Activated B cell treated with CpG ODN at 0.5 μM for 24 hours (primary cell): ENCODE results near the gene RGS18. TPM values are rescaled to one million over a fixed set of nuclear protein-coding genes. Genes with fewer than 3 reads are reported as not detected.
"Not testable (repeated sequence)": the region's sequence is repeated elsewhere in the genome, so short reads cannot be mapped to it uniquely, and the experiment has no call there.

ENCODE experiments used
- ATAC-seq: fragments of 200-7000 bp; cut with Tn5 transposase; one replicate; pipeline ENCODE4 v1.10.0; 2021; ENCODE audit warnings: low read depth, mild to moderate bottlenecking, moderate library complexity
- CTCF ChIA-PET: fragments of 350-600 bp; sonication (Branson Sonifier 250); formaldehyde crosslinking; loops from one replicate; lab custom pipeline; 2021; ENCODE audit warnings: antibody characterized with exemption; lab: Charles Lee
- POLR2A ChIA-PET: fragments of 350-600 bp; sonication (Branson Sonifier 250); formaldehyde crosslinking; loops from one replicate; lab custom pipeline; 2021; ENCODE audit warnings: antibody characterized with exemption; lab: Charles Lee
- DNase-seq: peaks from one replicate; pipeline ENCODE4 v3.0.0; 2022
- H3K27ac Mint-ChIP-seq: one replicate; pipeline ENCODE4 v1.8.0; 2020; ENCODE audit warnings: mixed read lengths
- H3K27me3 Mint-ChIP-seq: one replicate; pipeline ENCODE4 v1.8.0; 2021; ENCODE audit warnings: mixed read lengths
- H3K36me3 Mint-ChIP-seq: one replicate; pipeline ENCODE4 v1.8.0; 2021; ENCODE audit warnings: low read depth, mixed read lengths
- H3K4me1 Mint-ChIP-seq: one replicate; pipeline ENCODE4 v1.8.0; 2021; ENCODE audit warnings: mixed read lengths
- H3K4me3 Mint-ChIP-seq: one replicate; pipeline ENCODE4 v1.8.0; 2020; ENCODE audit warnings: mild to moderate bottlenecking, mixed read lengths
- H3K9me3 Mint-ChIP-seq: one replicate; pipeline ENCODE4 v1.8.0; 2020; ENCODE audit warnings: mixed read lengths
- intact Hi-C: fragments of 100-400 bp; cut with micrococcal nuclease; formaldehyde crosslinking; loops from one replicate; pipeline ENCODE4 v1.15.1; 2024
- total RNA-seq: library from RNA; stranded (reverse); gene quantifications from 2 replicates; pipeline ENCODE4 v1.2.3, GENCODE V29; 2022
- TF ChIP-seq, protein P1 (sequence below): fragments of 200-600 bp; IDR thresholded peaks from one replicate; pipeline ENCODE4 v1.8.0; 2022; ENCODE audit warnings: antibody characterized with exemption, mild to moderate bottlenecking

Gene RGS18
- total RNA-seq, 1 donor from 2014 or later, result not detected

- Mint-ChIP-seq H3K4me1 (no peaks in the 10 kb centered on the region), H3K36me3 (no peaks in the 10 kb centered on the region), H3K9me3 (no peaks in the 10 kb centered on the region), H3K27ac (no peak overlapping the region), H3K4me3 (no peak overlapping the region), H3K27me3 (no peaks in the 10 kb centered on the region)
- TF ChIP-seq, protein P1, sequence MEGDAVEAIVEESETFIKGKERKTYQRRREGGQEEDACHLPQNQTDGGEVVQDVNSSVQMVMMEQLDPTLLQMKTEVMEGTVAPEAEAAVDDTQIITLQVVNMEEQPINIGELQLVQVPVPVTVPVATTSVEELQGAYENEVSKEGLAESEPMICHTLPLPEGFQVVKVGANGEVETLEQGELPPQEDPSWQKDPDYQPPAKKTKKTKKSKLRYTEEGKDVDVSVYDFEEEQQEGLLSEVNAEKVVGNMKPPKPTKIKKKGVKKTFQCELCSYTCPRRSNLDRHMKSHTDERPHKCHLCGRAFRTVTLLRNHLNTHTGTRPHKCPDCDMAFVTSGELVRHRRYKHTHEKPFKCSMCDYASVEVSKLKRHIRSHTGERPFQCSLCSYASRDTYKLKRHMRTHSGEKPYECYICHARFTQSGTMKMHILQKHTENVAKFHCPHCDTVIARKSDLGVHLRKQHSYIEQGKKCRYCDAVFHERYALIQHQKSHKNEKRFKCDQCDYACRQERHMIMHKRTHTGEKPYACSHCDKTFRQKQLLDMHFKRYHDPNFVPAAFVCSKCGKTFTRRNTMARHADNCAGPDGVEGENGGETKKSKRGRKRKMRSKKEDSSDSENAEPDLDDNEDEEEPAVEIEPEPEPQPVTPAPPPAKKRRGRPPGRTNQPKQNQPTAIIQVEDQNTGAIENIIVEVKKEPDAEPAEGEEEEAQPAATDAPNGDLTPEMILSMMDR, result no peak
- DNase-seq (no peak), ATAC-seq (no peak)
- intact Hi-C loops, result no loop called here
- CTCF ChIA-PET, result no interaction called here
- POLR2A ChIA-PET, result no interaction called here
These were observed 35.6 kb upstream of the RGS18 start for GRCh38 chr1:192122668-192123067.

DNA sequence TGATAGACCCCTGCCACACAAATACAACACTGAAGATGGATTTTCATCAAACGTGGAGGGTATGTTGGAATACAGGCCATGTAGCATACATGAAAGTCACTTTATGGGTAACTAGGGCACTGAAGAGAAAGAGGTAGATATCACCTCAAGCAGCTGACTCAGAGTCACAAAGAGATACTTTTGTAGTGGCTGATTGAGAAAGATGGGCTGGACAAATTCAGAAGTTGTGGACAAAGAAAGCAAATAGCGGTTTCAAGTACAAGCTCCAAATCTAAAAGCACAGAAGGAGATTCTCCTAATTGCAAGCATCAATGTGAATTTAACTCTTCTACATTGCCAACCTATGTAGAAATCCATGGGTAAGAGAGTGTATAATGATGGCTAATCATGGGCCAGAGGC is 35.0 kb upstream of the RGS18 start:
- Mint-ChIP-seq H3K4me1 (no peaks in the 10 kb centered on the region), H3K4me3 (no peak overlapping the region), H3K27me3 (no peaks in the 10 kb centered on the region), H3K9me3 (no peaks in the 10 kb centered on the region), H3K36me3 (no peaks in the 10 kb centered on the region), H3K27ac (no peak overlapping the region)
- DNase-seq (no peak), ATAC-seq (no peak)
- intact Hi-C loops, result no loop called here
- TF ChIP-seq, protein P1, result no peak
- ChIA-PET CTCF (no interaction called here), POLR2A (no interaction called here)

- Mint-ChIP-seq H3K9me3 (no peaks in the 10 kb centered on the region), H3K4me1 (no peaks in the 10 kb centered on the region), H3K4me3 (no peak overlapping the region), H3K27me3 (no peaks in the 10 kb centered on the region), H3K36me3 (no peaks in the 10 kb centered on the region), H3K27ac (no peak overlapping the region)
- no peak for DNase-seq
- intact Hi-C loops, result no loop called here
- TF ChIP-seq, protein P1, result no peak
- ATAC-seq, result no peak
- ChIA-PET POLR2A (no interaction called here), CTCF (no interaction called here)
These were observed 32.1 kb upstream of the RGS18 start for GRCh38 chr1:192126030-192126619.

GRCh38 chr1:192130175-192130574 is 28.1 kb upstream of the RGS18 start:
- ChIA-PET POLR2A (no interaction called here), CTCF (no interaction called here)
- Mint-ChIP-seq H3K4me3 (no peak overlapping the region), H3K36me3 (no peaks in the 10 kb centered on the region), H3K27ac (no peak overlapping the region), H3K27me3 (no peaks in the 10 kb centered on the region), H3K9me3 (no peaks in the 10 kb centered on the region), H3K4me1 (no peaks in the 10 kb centered on the region)
- intact Hi-C loops, result no loop called here
- ATAC-seq (no peak), DNase-seq (no peak)
- TF ChIP-seq, protein P1, result no peak

GRCh38 chr1:192130865-192131264 is 27.4 kb upstream of the RGS18 start:
- H3K4me3 Mint-ChIP-seq, ATAC-seq, H3K9me3 Mint-ChIP-seq, DNase-seq, H3K36me3 Mint-ChIP-seq, POLR2A ChIA-PET, H3K27ac Mint-ChIP-seq, H3K27me3 Mint-ChIP-seq, intact Hi-C loops, H3K4me1 Mint-ChIP-seq, CTCF ChIA-PET: not testable (repeated sequence)

DNA sequence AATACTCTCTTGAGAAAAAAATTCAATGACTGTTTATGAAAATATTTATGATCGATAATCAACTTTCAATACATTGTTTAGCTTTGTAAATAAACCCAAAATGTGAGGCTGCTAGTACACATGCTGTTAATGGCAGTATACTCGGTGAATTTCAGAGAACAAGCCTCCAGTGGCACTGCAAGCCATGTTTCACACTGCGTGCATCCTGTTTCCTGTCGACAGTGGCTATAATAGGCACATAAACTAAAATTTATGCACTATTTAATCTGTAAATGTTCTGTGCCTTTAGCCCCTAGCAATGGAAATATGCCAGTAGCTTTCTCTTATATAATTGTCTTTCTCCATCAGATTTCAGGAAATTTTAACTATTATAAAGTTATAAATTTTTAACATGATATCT is 26.3 kb upstream of the RGS18 start:
- Mint-ChIP-seq H3K4me1 (no peaks in the 10 kb centered on the region), H3K9me3 (no peaks in the 10 kb centered on the region), H3K27ac (no peak overlapping the region), H3K36me3 (no peaks in the 10 kb centered on the region), H3K4me3 (no peak overlapping the region), H3K27me3 (no peaks in the 10 kb centered on the region)
- ChIA-PET POLR2A (no interaction called here), CTCF (no interaction called here)
- no peak for ATAC-seq
- DNase-seq, result no peak
- intact Hi-C loops, result no loop called here
- TF ChIP-seq, protein P1, result no peak
